Measurements from ENCODE around the gene FIGNL1. TPM values are rescaled to one million over a fixed set of nuclear protein-coding genes. Genes with fewer than 3 reads are reported as not detected.
"Not testable (repeated sequence)": the region's sequence is repeated elsewhere in the genome, so short reads cannot be mapped to it uniquely, and the experiment has no call there.

FIGNL1 gene
- total and polyA plus RNA-seq, 2 donors (not counting 1 experiment from before 2014, with no cell fraction given), result 3.6 to 24.5 TPM

- Histone ChIP-seq H3K27me3 (replicated peaks in 1 of 4; ENCODE audit: control extremely low read depth in 1 of 4, control insufficient read depth in 3 of 4, insufficient read depth in 4 of 4, low read length in 3 of 4) (no peaks in the 10 kb centered on the region), H3K4me2 (replicated peaks; ENCODE audit: low read depth, low read length, poor library complexity, severe bottlenecking) (no peak overlapping the region), H3K9ac (ENCODE audit: low read length) (no peak overlapping the region), H3K36me3 (replicated peaks in 1 of 2; ENCODE audit: control extremely low read depth in 1 of 2, control insufficient read depth in 1 of 2, extremely low read depth in 1 of 2, insufficient read depth in 2 of 2, low read length in 1 of 2) (no peaks in the 10 kb centered on the region), H3K79me2 (ENCODE audit: control insufficient read depth, insufficient read depth, low read length) (no peaks in the 10 kb centered on the region), H4K20me1 (ENCODE audit: control insufficient read depth, insufficient read depth, low read length, poor library complexity, severe bottlenecking) (no peaks in the 10 kb centered on the region), H3K4me3 (ENCODE audit: control extremely low read depth in 1 of 5, extremely low read depth in 1 of 5, insufficient read depth in 1 of 5, low read depth in 2 of 5, low read length in 4 of 5) (no peak overlapping the region), H3K27ac (ENCODE audit: low read length in 2 of 2) (no peak overlapping the region), H3K9me3 (ENCODE audit: control extremely low read depth in 1 of 3, control insufficient read depth in 2 of 3, insufficient read depth in 1 of 3, low read length in 2 of 3) (no peaks in the 10 kb centered on the region), H3K4me1 (ENCODE audit: control insufficient read depth in 2 of 2, insufficient read depth in 2 of 2, low read length in 2 of 2) (no peaks in the 10 kb centered on the region), H2AFZ (ENCODE audit: insufficient read depth, low read depth, low read length, poor library complexity, severe bottlenecking) (no peak overlapping the region)
- TF ChIP-seq CTCF (IDR thresholded peaks at IDR 0.05) (no peak), EZH2 (IDR thresholded peaks at IDR 0.05; ENCODE audit: borderline replicate concordance, insufficient read depth, low read depth, low read length, poor library complexity, severe bottlenecking) (no peak)
- no peak for DNase-seq
- H3K27me3 Mint-ChIP-seq, result peaks cover 3% of the 10 kb centered on the region
- ChIA-PET CTCF (interaction anchor here (1.1 kb wide), 1 partner anchor 12 kb away, joined by 3 read pairs; no protein-coding TSS in a partner anchor), POLR2A (no interaction called here)
- no peaks in the 10 kb centered on the region for H3K9me3 Mint-ChIP-seq (ENCODE audit: insufficient read depth)
- H3K4me3 Mint-ChIP-seq, result no peak overlapping the region
- WGBS (ENCODE audit: insufficient coverage), result no CpG with 5 or more reads among the region's 4 CpGs
- H3K27ac Mint-ChIP-seq, result no peak overlapping the region
- H3K4me1 Mint-ChIP-seq, result no peaks in the 10 kb centered on the region
- ATAC-seq (ENCODE audit: low read depth), result no peak
- intact Hi-C loops (cut with micrococcal nuclease), result no loop called here
These were observed 12.2 kb upstream of the FIGNL1 start for GRCh38 chr7:50462361-50462760.

- DNase-seq (no peak), ATAC-seq (ENCODE audit: low read depth) (no peak)
- Mint-ChIP-seq H3K27ac (no peak overlapping the region), H3K4me3 (no peak overlapping the region), H3K9me3 (ENCODE audit: insufficient read depth) (no peaks in the 10 kb centered on the region), H3K27me3 (peaks cover 3% of the 10 kb centered on the region), H3K4me1 (peaks cover 2% of the 10 kb centered on the region)
- Histone ChIP-seq H3K27me3 (replicated peaks in 1 of 4; ENCODE audit: control extremely low read depth in 1 of 4, control insufficient read depth in 3 of 4, insufficient read depth in 4 of 4, low read length in 3 of 4) (peaks cover 0 to 2% (median 0%) of the 10 kb centered on the region in 4 experiments), H2AFZ (ENCODE audit: insufficient read depth, low read depth, low read length, poor library complexity, severe bottlenecking) (no peak overlapping the region), H3K9me3 (ENCODE audit: control extremely low read depth in 1 of 3, control insufficient read depth in 2 of 3, insufficient read depth in 1 of 3, low read length in 2 of 3) (no peaks in the 10 kb centered on the region), H3K36me3 (replicated peaks in 1 of 2; ENCODE audit: control extremely low read depth in 1 of 2, control insufficient read depth in 1 of 2, extremely low read depth in 1 of 2, insufficient read depth in 2 of 2, low read length in 1 of 2) (no peaks in the 10 kb centered on the region), H3K27ac (ENCODE audit: low read length in 2 of 2) (no peak overlapping the region), H3K4me3 (ENCODE audit: control extremely low read depth in 1 of 5, extremely low read depth in 1 of 5, insufficient read depth in 1 of 5, low read depth in 2 of 5, low read length in 4 of 5) (no peak overlapping the region), H3K4me1 (ENCODE audit: control insufficient read depth in 2 of 2, insufficient read depth in 2 of 2, low read length in 2 of 2) (no peaks in the 10 kb centered on the region), H3K4me2 (replicated peaks; ENCODE audit: low read depth, low read length, poor library complexity, severe bottlenecking) (no peak overlapping the region), H3K79me2 (ENCODE audit: control insufficient read depth, insufficient read depth, low read length) (no peaks in the 10 kb centered on the region), H3K9ac (ENCODE audit: low read length) (no peak overlapping the region), H4K20me1 (ENCODE audit: control insufficient read depth, insufficient read depth, low read length, poor library complexity, severe bottlenecking) (no peaks in the 10 kb centered on the region)
- 100% methylated on average over 1 of the region's 1 CpG for WGBS (ENCODE audit: insufficient coverage)
- ChIA-PET POLR2A (no interaction called here), CTCF (no interaction called here)
- TF ChIP-seq EZH2 (IDR thresholded peaks at IDR 0.05; ENCODE audit: borderline replicate concordance, insufficient read depth, low read depth, low read length, poor library complexity, severe bottlenecking) (no peak), CTCF (IDR thresholded peaks at IDR 0.05) (no peak)
- intact Hi-C loops (cut with micrococcal nuclease), result no loop called here
These were observed 11.5 kb upstream of the FIGNL1 start for GRCh38 chr7:50461695-50462094.

- H3K4me2 ChIP-seq (replicated peaks; ENCODE audit: low read depth, low read length, poor library complexity, severe bottlenecking); H3K9me3 Mint-ChIP-seq (ENCODE audit: insufficient read depth); H3K36me3 ChIP-seq (replicated peaks in 1 of 2; ENCODE audit: control extremely low read depth in 1 of 2, control insufficient read depth in 1 of 2, extremely low read depth in 1 of 2, insufficient read depth in 2 of 2, low read length in 1 of 2); H3K27ac ChIP-seq (ENCODE audit: low read length in 2 of 2); intact Hi-C loops (cut with micrococcal nuclease); H3K4me3 ChIP-seq (ENCODE audit: control extremely low read depth in 1 of 5, extremely low read depth in 1 of 5, insufficient read depth in 1 of 5, low read depth in 2 of 5, low read length in 4 of 5); H3K27me3 ChIP-seq (replicated peaks in 1 of 4; ENCODE audit: control extremely low read depth in 1 of 4, control insufficient read depth in 3 of 4, insufficient read depth in 4 of 4, low read length in 3 of 4); H3K9me3 ChIP-seq (ENCODE audit: control extremely low read depth in 1 of 3, control insufficient read depth in 2 of 3, insufficient read depth in 1 of 3, low read length in 2 of 3); POLR2A ChIA-PET; H3K79me2 ChIP-seq (ENCODE audit: control insufficient read depth, insufficient read depth, low read length); DNase-seq; H3K27me3 Mint-ChIP-seq; H3K4me3 Mint-ChIP-seq; ATAC-seq (ENCODE audit: low read depth); H3K27ac Mint-ChIP-seq; H2AFZ ChIP-seq (ENCODE audit: insufficient read depth, low read depth, low read length, poor library complexity, severe bottlenecking); H4K20me1 ChIP-seq (ENCODE audit: control insufficient read depth, insufficient read depth, low read length, poor library complexity, severe bottlenecking); H3K9ac ChIP-seq (ENCODE audit: low read length); H3K4me1 Mint-ChIP-seq; H3K4me1 ChIP-seq (ENCODE audit: control insufficient read depth in 2 of 2, insufficient read depth in 2 of 2, low read length in 2 of 2): not testable (repeated sequence)
- CTCF ChIA-PET, result interaction anchor here (0.7 kb wide), 1 partner anchor 49 kb away, joined by 3 read pairs; no protein-coding TSS in a partner anchor
- 84% methylated on average over 5 of the region's 27 CpGs for WGBS (ENCODE audit: insufficient coverage)
These were observed 9.0 kb upstream of the FIGNL1 start for GRCh38 chr7:50459183-50459582.

All from B cell (primary cell).